ENCODE data around the gene CLEC2A. TPM values are rescaled to one million over a fixed set of nuclear protein-coding genes. Genes with fewer than 3 reads are reported as not detected.
A peak's percentile ranks its signal among the peaks of the same experiment; 100 is the strongest.

CLEC2A gene
- total RNA-seq, 6 experiments from 2014 or later: not detected

DNA sequence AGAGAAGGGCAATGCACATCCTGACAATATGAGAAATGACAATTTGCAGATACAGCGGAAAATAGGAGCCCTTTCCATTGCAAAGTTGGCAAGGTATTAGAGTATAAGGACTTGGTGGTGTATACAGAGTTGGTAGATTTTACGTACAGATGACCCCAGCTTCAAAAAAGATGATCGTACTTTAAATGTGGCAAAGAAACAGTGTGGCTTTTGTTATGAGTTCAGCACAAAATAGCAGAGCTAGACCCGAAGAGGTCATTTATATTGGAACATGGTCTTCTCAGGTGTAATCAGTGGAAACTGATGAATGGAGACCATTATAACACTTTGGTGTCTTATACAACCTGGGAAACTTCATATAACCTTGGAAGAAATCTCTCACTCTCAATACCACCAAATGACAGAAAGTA lies 65.3 kb downstream of the CLEC2A start:
- TF ChIP-seq, protein P1, sequence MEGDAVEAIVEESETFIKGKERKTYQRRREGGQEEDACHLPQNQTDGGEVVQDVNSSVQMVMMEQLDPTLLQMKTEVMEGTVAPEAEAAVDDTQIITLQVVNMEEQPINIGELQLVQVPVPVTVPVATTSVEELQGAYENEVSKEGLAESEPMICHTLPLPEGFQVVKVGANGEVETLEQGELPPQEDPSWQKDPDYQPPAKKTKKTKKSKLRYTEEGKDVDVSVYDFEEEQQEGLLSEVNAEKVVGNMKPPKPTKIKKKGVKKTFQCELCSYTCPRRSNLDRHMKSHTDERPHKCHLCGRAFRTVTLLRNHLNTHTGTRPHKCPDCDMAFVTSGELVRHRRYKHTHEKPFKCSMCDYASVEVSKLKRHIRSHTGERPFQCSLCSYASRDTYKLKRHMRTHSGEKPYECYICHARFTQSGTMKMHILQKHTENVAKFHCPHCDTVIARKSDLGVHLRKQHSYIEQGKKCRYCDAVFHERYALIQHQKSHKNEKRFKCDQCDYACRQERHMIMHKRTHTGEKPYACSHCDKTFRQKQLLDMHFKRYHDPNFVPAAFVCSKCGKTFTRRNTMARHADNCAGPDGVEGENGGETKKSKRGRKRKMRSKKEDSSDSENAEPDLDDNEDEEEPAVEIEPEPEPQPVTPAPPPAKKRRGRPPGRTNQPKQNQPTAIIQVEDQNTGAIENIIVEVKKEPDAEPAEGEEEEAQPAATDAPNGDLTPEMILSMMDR (IDR thresholded peaks at IDR 0.05): no peak
- TF ChIP-seq POLR2A (IDR thresholded peaks at IDR 0.05): no peak
- ATAC-seq: no peak
- 37% methylated on average over 4 of the region's 4 CpGs for WGBS (ENCODE audit: insufficient coverage, low coverage, low lambda C conversion rate, missing lambda C conversion rate)

GRCh38 chr12:9864913-9865675 lies 67.1 kb downstream of the CLEC2A start:
- ATAC-seq: peak in 1 of 4 donors; percentile 17

More for the DNA sequence above, 65.3 kb downstream of the CLEC2A start:
- H3K36me3 ChIP-seq: no peaks in the 10 kb centered on the region
- no peak for DNase-seq
- H3K27ac ChIP-seq: peak overlapping the region; percentile 16 to 78 (median 34)
- no peaks in the 10 kb centered on the region for H3K27me3 ChIP-seq
- intact Hi-C loops (cut with DNase I): no loop called here
- peaks cover 0 to 5% (median 0%) of the 10 kb centered on the region in 4 donors for H3K4me1 ChIP-seq
- H3K9me3 ChIP-seq: no peaks in the 10 kb centered on the region
- peak overlapping the region; percentile 2 to 50 (median 14) for H3K4me3 ChIP-seq

More at GRCh38 chr12:9864913-9865675, 67.1 kb downstream of the CLEC2A start:
- DNase-seq: no peak
- WGBS (ENCODE audit: insufficient coverage, low coverage, low lambda C conversion rate, missing lambda C conversion rate): 36% methylated on average over 3 of the region's 4 CpGs
- H3K4me1 ChIP-seq: no peaks in the 10 kb centered on the region
- no peaks in the 10 kb centered on the region for H3K36me3 ChIP-seq
- H3K4me3 ChIP-seq: peak overlapping the region in 1 of 3 donors; percentile 5
- H3K9me3 ChIP-seq: no peaks in the 10 kb centered on the region
- H3K27me3 ChIP-seq: no peaks in the 10 kb centered on the region
- TF ChIP-seq POLR2A (IDR thresholded peaks at IDR 0.05): no peak
- TF ChIP-seq, protein P1 (IDR thresholded peaks at IDR 0.05): no peak
- H3K27ac ChIP-seq: peak overlapping the region in 1 of 3 donors; percentile 2
- intact Hi-C loops (cut with DNase I): no loop called here

Other genes with a start within 250 kb of the CLEC2A start
- gene CLECL1, start 199.3 kb downstream of the CLEC2A start, total RNA-seq: under 1 TPM in 2 of 6 experiments, not detected in 4; 0.56 to 0.60 TPM
- 1 to 10 TPM in 3 of 6 experiments, under 1 TPM in 3; 0.26 to 2.3 (median 1.0) TPM for gene CD69, start 171.5 kb downstream of the CLEC2A start, total RNA-seq
- 1 to 10 TPM in 2 of 6 experiments, under 1 TPM in 2, not detected in 2; 0.65 to 1.4 (median 0.90) TPM for gene KLRF1, start 104.9 kb downstream of the CLEC2A start, total RNA-seq
- 10 to 100 TPM in 1 of 6 experiments, 1 to 10 TPM in 5; 1.4 to 11.1 (median 4.9) TPM for gene CLEC2B, start 63.0 kb downstream of the CLEC2A start, total RNA-seq
- not detected for gene KLRF2, start 50.9 kb downstream of the CLEC2A start, total RNA-seq
- 1 to 10 TPM in 2 of 6 experiments, under 1 TPM in 4; 0.22 to 2.9 (median 0.99) TPM for gene CLEC12A, start 39.0 kb upstream of the CLEC2A start, total RNA-seq
- 10 to 100 TPM in 3 of 6 experiments, 1 to 10 TPM in 3; 6.8 to 23.5 (median 9.7) TPM for gene CLEC1B, start 66.8 kb upstream of the CLEC2A start, total RNA-seq
- not detected for gene CLEC12B, start 78.3 kb upstream of the CLEC2A start, total RNA-seq
- gene CLEC9A, start 98.3 kb upstream of the CLEC2A start, total RNA-seq: not detected
- 1 to 10 TPM in 2 of 6 experiments, under 1 TPM in 4; 0.49 to 2.5 (median 0.71) TPM for gene CLEC1A, start 166.6 kb upstream of the CLEC2A start, total RNA-seq
- 1 to 10 TPM; 1.6 to 9.5 (median 3.8) TPM for gene CLEC7A, start 197.8 kb upstream of the CLEC2A start, total RNA-seq
- gene OLR1, start 239.8 kb upstream of the CLEC2A start, total RNA-seq: 1 to 10 TPM in 2 of 6 experiments, under 1 TPM in 2, not detected in 2; 0.23 to 3.9 (median 0.77) TPM
- under 1 TPM in 2 of 6 experiments, not detected in 4; 0.06 TPM for gene TMEM52B, start 246.7 kb upstream of the CLEC2A start, total RNA-seq